Neutrophil (primary cell): Measurements from ENCODE around the gene SCN9A.

Experiments
- H3K27ac ChIP-seq: fragments of 200-600 bp; sonication (generic); 2 replicates; pipeline ENCODE4 v1.5.1; 2016; ENCODE audit warnings: mild to moderate bottlenecking, moderate library complexity
- H3K27me3 ChIP-seq: fragments of 200-600 bp; sonication (generic); 2 replicates; pipeline ENCODE4 v1.6.0; 2016; ENCODE audit warnings: mild to moderate bottlenecking
- H3K36me3 ChIP-seq: fragments of 200-600 bp; sonication (generic); 2 replicates; pipeline ENCODE4 v1.5.1; 2017
- H3K4me1 ChIP-seq, 2 experiments: fragments of 200-600 bp in 1 of 2; sonication (generic) in 1 of 2; 1 replicate in 1 of 2; 2 replicates in 1 of 2; pipeline versions ENCODE4 v1.5.1 to v1.6.1; 2013 to 2016; ENCODE audit warnings: low read depth in 1 of 2, low read length in 1 of 2, mild to moderate bottlenecking in 1 of 2, moderate library complexity in 1 of 2; ENCODE audit not compliant: control insufficient read depth in 1 of 2, insufficient read depth in 1 of 2
- H3K4me3 ChIP-seq, 2 experiments: fragments of 200-600 bp in 1 of 2; sonication (generic) in 1 of 2; 1 replicate in 1 of 2; 2 replicates in 1 of 2; pipeline ENCODE4 v1.5.1; 2013 to 2016; ENCODE audit warnings: low read depth in 1 of 2, low read length in 1 of 2, mild to moderate bottlenecking in 1 of 2, moderate library complexity in 1 of 2
- H3K9me3 ChIP-seq: fragments of 200-600 bp; sonication (generic); 2 replicates; pipeline ENCODE4 v1.5.1; 2016
- CTCF ChIP-seq: fragments of 200-600 bp; sonication (generic); IDR thresholded peaks from 2 replicates; pipeline ENCODE4 v1.5.1; 2016; ENCODE audit warnings: antibody characterized with exemption

Gene SCN9A

DNA sequence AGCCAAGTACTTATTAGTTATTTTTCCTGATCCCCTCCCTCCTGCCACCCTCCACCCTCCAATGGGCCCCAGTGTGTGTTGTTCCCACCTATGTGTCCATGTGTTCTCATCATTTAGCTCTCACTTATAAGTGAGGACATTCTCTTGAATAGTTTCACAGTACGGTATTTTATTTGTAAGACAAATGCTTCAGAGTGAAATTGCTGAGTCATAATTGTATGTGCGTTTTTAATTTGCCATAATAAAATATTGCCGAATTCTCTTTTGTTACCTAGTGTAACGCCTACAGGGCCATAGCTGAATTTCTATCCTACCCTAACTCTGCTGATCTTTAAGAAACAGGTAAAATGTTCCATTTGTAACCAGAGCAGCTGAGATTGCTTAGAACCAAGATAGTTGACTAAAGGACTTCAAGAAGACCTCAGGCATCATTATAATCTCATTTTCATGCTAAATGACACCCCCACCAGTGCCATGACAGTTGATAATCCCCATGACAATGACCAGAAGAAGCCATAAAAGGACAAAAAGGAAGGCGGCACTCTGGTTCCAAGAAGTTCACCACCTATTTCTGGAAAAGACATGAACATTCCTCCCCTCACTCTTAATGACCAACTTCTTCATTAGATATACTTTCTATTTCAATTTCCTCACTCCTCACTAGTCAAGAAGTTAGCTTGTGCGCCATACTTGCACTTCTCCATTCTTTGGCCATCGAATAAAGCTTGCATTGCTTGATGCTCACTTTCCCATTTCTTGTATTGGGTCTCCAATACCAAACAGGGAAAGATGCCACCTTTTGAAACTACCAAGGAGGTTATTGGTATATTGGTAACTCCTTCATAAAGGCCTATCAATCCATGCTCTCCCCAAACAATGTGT is 18.4 kb downstream of the SCN9A start:
- Histone ChIP-seq H3K4me1 (no peaks in the 10 kb centered on the region), H3K36me3 (no peaks in the 10 kb centered on the region), H3K27me3 (no peaks in the 10 kb centered on the region), H3K27ac (no peak overlapping the region), H3K9me3 (no peaks in the 10 kb centered on the region), H3K4me3 (no peak overlapping the region)
- TF ChIP-seq CTCF: no peak

DNA sequence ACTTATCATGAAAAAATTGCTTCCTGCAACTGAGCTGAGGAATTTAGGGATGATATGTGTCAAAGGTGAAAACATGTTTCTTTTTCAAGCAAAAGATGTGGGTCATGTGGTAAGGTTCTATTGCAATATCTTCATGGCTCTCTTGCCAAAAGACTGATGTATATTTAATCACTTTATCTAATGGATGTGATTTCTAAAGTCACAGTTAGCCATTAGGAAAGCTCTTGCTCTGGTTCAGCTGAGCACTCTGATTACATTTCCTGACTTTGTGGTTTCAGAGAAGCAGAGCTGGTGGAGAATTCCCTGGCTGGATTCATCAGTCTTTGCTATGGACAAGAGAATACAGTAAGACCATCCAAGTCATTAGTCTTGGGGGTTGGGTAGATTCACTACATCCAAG is 24.4 kb downstream of the SCN9A start:
- H3K9me3 ChIP-seq: no peaks in the 10 kb centered on the region
- no peaks in the 10 kb centered on the region for H3K27me3 ChIP-seq
- no peak overlapping the region for H3K4me3 ChIP-seq
- no peaks in the 10 kb centered on the region for H3K36me3 ChIP-seq
- TF ChIP-seq CTCF: no peak
- H3K4me1 ChIP-seq: no peaks in the 10 kb centered on the region
- no peak overlapping the region for H3K27ac ChIP-seq

DNA sequence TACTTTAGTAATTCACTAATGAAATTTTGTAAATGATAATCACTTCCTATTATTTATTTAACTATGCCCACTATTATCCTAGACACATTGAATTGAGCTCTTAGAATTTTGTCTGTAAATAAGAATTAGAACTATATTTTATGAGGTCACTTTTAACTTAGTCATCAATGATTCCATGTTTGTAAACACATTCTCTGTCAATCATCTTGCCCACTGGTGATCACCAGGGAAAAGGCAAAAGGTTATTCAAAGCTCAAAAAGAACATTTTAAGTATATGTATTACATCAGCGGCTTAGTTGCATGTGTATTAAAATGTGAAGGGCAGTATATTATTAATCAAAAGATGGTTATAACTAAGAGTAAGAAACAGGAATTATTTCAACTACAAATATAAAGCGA is 25.2 kb downstream of the SCN9A start:
- no peak for TF ChIP-seq CTCF
- Histone ChIP-seq H3K27ac (no peak overlapping the region), H3K36me3 (no peaks in the 10 kb centered on the region), H3K4me1 (no peaks in the 10 kb centered on the region), H3K4me3 (no peak overlapping the region), H3K9me3 (no peaks in the 10 kb centered on the region), H3K27me3 (no peaks in the 10 kb centered on the region)

- Histone ChIP-seq H3K36me3 (no peaks in the 10 kb centered on the region), H3K9me3 (no peaks in the 10 kb centered on the region), H3K4me3 (no peak overlapping the region), H3K4me1 (peaks cover 0 to 3% of the 10 kb centered on the region in 2 experiments), H3K27me3 (no peaks in the 10 kb centered on the region), H3K27ac (no peak overlapping the region)
- no peak for TF ChIP-seq CTCF
Measured at GRCh38 chr2:166344286-166345113, 31.2 kb downstream of the SCN9A start.

DNA sequence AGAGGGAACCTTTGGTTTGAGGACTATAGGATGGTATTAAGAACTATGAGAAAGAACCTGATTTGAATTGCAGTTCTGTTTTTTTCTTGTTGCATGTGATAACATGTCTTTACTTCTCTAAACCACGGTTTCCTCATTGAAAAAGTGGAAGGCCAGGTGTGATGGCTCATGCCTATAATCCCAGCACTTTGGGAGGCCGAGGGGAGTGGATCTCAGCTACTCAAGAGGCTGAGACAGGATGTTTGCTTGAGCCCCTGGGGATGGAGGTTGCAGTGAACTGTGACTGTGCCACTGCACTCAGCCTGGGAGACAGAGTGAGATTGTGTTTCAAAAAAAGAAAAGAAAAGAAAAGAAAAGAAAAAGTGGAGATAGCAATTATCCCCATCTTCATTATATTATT is 32.3 kb downstream of the SCN9A start:
- Histone ChIP-seq H3K27ac (no peak overlapping the region), H3K9me3 (no peaks in the 10 kb centered on the region), H3K27me3 (no peaks in the 10 kb centered on the region), H3K36me3 (no peaks in the 10 kb centered on the region), H3K4me1 (peaks cover 0 to 3% of the 10 kb centered on the region in 2 experiments), H3K4me3 (no peak overlapping the region)
- no peak for TF ChIP-seq CTCF
